Measurements from ENCODE around the gene GSG1L2.
"Not testable (repeated sequence)": the region's sequence is repeated elsewhere in the genome, so short reads cannot be mapped to it uniquely, and the experiment has no call there.

Gene GSG1L2

GRCh38 chr17:9790889-9791876, 30.7 kb downstream of the GSG1L2 start, which contains the start of gene DHRS7C:
DHRS7C (minus strand) TSS chr17:9791592; CDS start chr17:9791284, 308 bp downstream.
- in situ Hi-C loops (cut with MboI; ENCODE audit: low sequenced_read_pairs): no loop called here

GRCh38 chr17:9790316-9790715, 31.6 kb downstream of the GSG1L2 start:
- in situ Hi-C loops (cut with MboI; ENCODE audit: low sequenced_read_pairs): no loop called here

DNA sequence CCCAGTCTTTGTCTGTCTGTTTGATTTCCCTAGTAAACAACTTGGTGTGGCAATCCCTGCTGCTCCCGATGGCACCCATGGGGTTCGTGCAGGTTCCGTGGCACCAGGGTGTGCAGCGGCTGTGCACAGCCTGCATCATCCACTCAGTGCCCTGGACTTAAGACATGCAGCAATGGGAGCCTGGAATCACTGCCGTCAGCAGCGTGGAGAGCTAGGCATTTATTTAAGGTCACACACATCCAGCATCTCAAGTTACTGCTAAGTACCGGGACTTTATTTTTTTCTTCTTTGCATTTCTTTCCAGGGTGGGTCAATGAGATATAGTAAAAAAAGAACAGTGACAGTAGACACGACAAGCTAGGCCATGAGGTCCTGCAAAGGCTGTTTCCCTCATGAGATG, 33.3 kb downstream of the GSG1L2 start:
- in situ Hi-C loops (cut with MboI; ENCODE audit: low sequenced_read_pairs): no loop called here

GRCh38 chr17:9784544-9784943, 37.3 kb downstream of the GSG1L2 start:
- in situ Hi-C loops (cut with MboI; ENCODE audit: low sequenced_read_pairs): no loop called here

DNA sequence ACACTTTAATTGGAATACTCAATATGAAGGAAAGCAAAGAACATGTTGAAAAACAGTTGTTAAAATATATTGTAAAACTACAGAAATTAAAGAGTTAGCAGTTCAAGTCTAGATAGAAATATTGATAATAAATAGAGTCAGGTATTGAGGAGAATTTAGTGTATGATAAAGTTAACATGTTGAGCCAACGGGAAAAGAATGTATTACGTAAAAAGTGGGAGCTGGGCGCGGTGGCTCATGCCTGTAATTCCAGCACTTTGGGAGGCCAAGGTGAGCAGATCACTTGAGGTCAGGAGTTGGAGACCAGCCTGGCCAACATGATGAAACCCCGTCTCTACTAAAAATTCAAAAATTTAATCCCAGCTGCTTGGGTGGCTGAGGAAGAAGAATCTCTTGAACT, 38.4 kb downstream of the GSG1L2 start:
- in situ Hi-C loops (cut with MboI; ENCODE audit: low sequenced_read_pairs): not testable (repeated sequence)

GRCh38 chr17:9783050-9783449, 38.8 kb downstream of the GSG1L2 start:
- in situ Hi-C loops (cut with MboI; ENCODE audit: low sequenced_read_pairs): no loop called here

- in situ Hi-C loops (cut with MboI; ENCODE audit: low sequenced_read_pairs): no loop called here
These were observed 41.3 kb downstream of the GSG1L2 start for GRCh38 chr17:9780552-9780951.

DNA sequence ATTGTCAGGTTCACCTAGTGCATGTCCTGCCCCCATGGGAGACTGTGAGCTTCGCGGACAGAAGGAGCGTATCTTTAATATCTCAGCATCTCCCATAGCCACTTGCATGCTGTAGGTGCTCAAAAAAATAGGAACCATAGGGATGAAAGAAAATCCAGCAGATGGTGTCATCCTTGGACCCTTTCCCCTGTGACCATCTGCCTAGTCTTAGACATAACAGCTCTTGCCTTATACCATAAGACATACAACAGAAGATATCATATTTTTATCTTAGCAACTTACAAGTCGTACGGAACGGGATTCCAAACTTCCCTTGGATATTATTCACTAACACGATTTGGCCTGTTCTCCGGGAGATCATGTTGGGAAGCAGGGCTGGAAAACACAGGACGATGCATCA, 45.0 kb downstream of the GSG1L2 start:
- in situ Hi-C loops (cut with MboI; ENCODE audit: low sequenced_read_pairs): no loop called here

DNA sequence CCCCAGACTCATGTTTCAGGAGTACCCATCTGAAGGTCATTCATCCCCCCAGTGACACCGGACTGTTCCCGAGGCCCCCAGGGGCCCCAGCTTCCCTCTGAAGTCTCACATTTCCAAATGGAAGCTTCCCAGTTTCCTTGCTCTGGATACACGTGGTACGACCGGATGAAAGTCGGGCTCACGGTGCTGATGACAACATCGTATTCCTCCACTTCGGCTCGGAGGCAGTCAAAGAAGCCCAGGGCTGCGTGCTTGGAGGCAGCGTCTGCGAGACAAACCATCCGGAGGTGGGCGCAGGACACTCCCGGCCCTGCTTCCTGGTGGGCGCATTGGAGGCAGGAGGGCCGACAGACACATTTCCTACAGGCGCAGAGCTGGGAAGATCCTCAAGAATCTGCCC, 49.2 kb downstream of the GSG1L2 start:
- in situ Hi-C loops (cut with MboI; ENCODE audit: low sequenced_read_pairs): no loop called here

- in situ Hi-C loops (cut with MboI; ENCODE audit: low sequenced_read_pairs): no loop called here
These were observed 50.4 kb downstream of the GSG1L2 start for GRCh38 chr17:9771465-9771864.

GRCh38 chr17:9769036-9769695, 52.7 kb downstream of the GSG1L2 start:
- in situ Hi-C loops (cut with MboI; ENCODE audit: low sequenced_read_pairs): no loop called here

- in situ Hi-C loops (cut with MboI; ENCODE audit: low sequenced_read_pairs): no loop called here
These were observed 53.4 kb downstream of the GSG1L2 start for GRCh38 chr17:9768381-9768934.

DNA sequence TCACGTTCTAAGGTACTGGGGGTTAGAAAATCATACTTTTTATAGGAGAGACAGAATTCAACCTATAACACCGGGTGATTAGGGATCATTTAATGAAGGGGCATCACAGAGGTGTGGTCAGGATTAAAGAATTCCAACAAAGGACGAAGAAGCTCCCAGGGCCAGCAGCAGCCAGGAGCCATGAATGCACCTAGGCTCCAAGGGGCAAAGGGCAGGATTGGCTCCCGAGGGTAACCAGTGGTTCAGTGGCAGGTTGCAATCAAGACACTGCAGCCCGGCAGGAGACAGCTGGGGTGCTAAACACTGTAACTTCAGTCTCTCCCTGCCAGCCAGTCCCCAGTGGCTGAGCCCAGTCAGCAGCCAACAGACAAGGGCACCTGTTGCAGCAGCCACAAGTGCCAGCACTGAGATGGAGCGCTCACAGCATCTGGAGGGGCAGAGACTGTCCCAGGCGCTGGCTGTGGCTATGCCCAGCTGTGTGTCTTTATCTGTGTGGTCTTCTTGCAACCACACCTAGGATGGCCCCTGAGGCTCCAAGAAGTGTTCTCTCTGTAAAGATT, 54.4 kb downstream of the GSG1L2 start:
- in situ Hi-C loops (cut with MboI; ENCODE audit: low sequenced_read_pairs): no loop called here

DNA sequence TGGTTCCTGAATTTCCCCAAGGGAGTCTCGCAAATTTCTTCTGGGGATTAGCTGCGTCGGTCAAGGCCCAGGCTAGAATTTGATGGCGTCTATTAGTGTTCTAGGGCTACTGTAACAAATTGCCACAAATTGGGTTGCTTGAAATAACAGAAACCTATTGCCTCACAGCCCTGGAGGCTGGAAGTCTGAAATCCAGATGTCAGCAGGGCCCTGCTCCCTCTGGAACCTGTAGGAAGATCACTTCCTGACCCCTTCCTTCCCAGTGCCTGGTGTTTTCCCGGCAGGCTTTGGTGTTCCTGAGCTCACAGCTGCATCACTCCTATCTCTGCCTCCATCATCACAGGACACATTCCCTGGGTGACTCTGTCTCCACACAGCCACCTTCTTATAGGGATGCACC, 54.9 kb downstream of the GSG1L2 start:
- in situ Hi-C loops (cut with MboI; ENCODE audit: low sequenced_read_pairs): no loop called here

- in situ Hi-C loops (cut with MboI; ENCODE audit: low sequenced_read_pairs): no loop called here
These were observed 56.6 kb downstream of the GSG1L2 start for GRCh38 chr17:9765322-9765721.

DNA sequence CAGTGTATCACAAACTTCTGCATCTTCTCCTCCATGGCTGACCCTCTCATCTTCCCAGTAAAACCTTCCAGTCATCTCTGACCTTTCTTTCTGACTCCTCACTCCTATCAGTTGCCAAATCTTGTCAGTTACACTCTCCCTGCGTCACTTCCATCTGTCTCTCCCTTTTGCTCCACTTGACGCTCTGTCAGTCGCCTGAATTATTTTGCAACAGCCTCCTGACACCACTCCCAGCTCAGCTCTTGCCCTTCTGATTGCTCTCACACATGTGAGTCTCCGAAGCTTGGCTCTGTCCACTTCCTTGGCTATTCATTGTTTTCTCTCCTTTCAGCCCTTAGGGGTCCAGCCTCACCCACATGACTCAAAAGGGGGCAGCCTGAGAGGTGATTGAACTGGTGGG, 58.2 kb downstream of the GSG1L2 start:
- in situ Hi-C loops (cut with MboI; ENCODE audit: low sequenced_read_pairs): no loop called here

GRCh38 chr17:9760266-9760665, 61.6 kb downstream of the GSG1L2 start:
- in situ Hi-C loops (cut with MboI; ENCODE audit: low sequenced_read_pairs): no loop called here

- in situ Hi-C loops (cut with MboI; ENCODE audit: low sequenced_read_pairs): no loop called here
These were observed 66.8 kb downstream of the GSG1L2 start for GRCh38 chr17:9755083-9755482.

Measured in HL-60/S4 treated with phorbol 12-myristate 13-acetate at 8.2 ng/mL for 4 days and 3 days (cell line).